AG09319 (cell line): ENCODE measurements around the gene SLC7A1.

ENCODE experiments used
- DNase-seq: peaks from one replicate; pipeline ENCODE4 v3.0.0-alpha.2; 2010; ENCODE audit warnings: low read depth; ENCODE audit errors: extremely low read depth
- TF ChIP-seq, protein P1 (sequence below): IDR thresholded peaks from 2 replicates; pipeline ENCODE4 v1.5.1; 2011; ENCODE audit warnings: low read depth, mild to moderate bottlenecking, inconsistent platforms, low read length, moderate library complexity

Gene SLC7A1

DNA sequence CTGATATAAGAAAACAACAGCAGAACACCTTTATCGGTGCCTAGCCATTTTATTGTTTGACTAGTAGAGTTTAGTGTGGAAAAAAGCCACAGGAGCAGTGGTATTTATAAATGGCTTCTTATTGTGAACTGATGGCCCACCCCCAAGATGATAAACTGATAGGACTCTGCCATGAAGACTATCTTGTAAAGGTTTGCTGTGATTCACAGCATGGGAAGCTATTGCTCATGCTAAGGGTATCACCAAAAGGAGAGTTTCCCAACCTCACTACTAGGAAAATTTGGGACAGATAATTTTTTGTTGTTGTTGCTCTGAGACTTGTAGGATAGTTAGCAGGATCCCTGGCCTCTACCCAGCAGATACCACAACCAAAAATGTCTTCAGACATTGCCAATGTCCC is 12.0 kb upstream of the SLC7A1 start:
- TF ChIP-seq, protein P1, sequence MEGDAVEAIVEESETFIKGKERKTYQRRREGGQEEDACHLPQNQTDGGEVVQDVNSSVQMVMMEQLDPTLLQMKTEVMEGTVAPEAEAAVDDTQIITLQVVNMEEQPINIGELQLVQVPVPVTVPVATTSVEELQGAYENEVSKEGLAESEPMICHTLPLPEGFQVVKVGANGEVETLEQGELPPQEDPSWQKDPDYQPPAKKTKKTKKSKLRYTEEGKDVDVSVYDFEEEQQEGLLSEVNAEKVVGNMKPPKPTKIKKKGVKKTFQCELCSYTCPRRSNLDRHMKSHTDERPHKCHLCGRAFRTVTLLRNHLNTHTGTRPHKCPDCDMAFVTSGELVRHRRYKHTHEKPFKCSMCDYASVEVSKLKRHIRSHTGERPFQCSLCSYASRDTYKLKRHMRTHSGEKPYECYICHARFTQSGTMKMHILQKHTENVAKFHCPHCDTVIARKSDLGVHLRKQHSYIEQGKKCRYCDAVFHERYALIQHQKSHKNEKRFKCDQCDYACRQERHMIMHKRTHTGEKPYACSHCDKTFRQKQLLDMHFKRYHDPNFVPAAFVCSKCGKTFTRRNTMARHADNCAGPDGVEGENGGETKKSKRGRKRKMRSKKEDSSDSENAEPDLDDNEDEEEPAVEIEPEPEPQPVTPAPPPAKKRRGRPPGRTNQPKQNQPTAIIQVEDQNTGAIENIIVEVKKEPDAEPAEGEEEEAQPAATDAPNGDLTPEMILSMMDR: no peak
- no peak for DNase-seq

DNA sequence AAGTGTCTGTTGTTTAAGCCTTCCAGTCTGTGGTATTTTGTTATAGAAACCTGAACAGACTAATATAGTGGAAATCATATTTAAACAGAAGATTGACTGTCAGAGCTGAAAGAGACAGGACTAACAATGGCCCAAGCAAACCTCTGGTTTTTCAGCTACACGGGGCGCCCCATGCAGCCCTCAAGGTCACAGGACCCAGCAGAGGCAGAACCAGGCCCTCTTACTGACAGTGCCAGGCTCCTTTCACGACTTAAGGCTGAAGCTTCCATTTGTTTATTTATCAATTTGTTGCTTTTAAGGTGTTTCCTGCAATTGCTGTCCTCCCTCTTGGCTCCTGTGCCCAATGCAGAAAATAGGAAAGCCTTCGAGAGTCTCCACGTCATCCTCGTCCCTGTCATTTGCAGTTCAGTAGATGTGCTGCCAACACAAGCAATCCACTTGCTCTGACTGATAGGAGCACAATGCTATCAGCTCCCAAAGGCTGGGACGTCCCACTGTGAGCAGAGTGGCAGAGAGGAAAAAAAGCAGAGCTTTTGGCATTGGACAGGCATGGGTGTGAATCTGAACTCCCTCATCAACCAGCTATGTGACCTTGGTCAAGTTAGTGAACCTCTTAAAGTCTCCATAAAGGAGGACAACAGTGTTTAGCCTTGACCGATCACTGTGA is 10.5 kb upstream of the SLC7A1 start:
- TF ChIP-seq, protein P1: no peak
- DNase-seq: no peak

DNA sequence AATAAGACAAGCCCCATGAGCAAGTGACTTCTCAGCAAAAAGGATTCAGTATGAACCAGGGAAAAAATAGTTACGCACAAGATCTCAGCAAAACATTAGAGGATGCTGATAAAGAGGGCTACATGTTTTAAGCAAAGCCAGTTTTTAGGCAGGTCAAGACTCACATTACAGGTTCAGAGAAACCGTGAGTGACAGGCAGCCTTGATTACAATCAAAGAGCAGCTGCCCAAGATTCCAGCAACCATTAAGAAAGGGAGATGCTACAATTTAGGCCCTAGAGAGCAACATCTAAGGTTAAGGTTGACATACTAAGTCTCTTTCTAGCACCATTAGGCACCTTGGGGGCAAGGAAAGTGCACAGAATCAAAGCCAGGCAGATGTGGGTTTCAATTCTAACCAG is 2.8 kb upstream of the SLC7A1 start:
- TF ChIP-seq, protein P1: no peak

DNA sequence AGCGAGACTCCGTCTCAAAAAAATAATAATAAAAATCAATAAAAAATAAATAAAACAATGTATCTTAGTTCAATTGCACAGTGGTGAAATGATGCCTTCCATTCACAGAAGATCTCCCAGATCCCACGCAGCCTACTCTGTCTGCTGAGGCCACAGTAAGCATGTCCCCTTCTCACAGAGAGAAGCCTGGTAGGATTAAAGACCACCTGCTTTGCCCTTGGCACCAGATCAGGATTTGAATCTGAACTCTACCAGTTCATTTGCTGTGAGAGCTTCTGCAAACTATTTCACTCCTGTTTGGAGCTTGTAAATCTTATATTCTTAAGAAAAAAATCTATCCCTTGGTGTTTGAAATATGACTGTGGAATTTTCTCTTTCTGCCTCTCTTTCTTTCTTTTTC is 2.2 kb upstream of the SLC7A1 start:
- DNase-seq: no peak
- TF ChIP-seq, protein P1: no peak

More for the DNA sequence above, 2.8 kb upstream of the SLC7A1 start:
- DNase-seq: no peak

DNA sequence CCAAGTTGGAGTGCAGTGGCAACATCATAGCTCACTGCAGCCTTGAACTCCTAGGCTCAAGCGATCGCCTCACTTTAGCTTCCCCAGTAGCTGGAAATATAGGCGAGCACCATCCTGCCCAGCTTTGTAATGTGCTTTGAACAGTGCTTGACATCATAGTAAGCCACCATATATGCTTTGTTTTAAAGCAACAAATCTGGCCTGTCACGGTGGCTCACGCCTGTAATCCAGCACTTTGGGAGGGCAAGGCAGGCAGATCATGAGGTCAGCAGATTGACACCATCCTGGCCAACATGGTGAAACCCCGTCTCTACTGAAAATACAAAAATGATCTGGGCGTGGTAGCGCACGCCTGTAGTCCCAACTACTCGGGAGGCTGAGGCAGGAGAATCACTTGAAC is 1.8 kb upstream of the SLC7A1 start:
- TF ChIP-seq, protein P1: no peak
- DNase-seq: no peak

DNA sequence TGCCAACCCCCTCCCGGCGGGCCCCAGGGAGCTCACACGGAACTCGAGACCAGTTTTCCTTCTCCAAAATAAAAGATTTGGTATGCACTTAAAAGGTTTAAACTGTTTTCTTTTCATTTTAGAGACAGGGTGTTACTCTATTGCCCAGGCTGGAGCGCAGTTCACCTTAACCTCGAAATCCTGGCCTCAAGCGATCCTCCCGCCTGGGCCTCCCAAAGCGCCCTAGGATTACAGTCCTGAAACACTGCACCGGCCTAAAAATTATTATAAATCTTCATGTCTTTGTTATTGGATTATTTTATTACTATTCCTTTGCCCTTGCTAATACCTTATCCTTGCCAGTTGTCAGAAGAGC is 553 bp upstream of the SLC7A1 start:
- no peak for DNase-seq
- TF ChIP-seq, protein P1: no peak

DNA sequence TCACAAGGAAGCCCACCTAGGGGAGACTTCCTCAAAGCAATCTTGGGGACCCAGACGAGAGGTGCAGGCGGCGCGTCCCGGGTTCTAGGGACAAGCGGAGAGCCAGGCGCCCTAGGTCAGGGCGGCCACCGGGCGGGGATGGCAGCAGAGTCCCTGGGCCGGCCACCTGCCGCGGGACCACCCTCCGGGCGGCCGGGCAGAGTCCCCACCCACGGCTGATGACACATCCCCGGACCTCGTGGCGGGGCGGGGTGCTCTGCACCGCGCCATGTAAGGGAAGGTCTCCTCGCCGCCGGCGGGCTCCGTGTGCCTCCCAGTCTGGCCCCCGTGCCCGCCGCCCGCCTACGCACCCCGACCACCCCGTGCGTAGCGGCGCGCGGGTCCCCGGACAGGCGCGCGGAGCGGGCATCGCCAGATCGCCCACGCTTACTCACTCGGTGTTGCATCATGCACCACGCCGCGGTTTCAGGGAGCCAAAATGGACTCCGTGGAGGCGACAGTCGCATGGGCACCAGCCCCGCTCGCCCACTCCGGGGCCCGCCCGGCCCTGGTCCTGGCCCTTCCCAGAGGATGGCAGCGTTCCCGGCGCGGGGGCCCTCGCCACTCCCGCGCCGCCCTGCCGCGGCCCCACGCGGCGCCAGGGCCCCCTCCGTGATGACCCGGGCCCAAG is 643 bp downstream of the SLC7A1 start:
- no peak for DNase-seq
- TF ChIP-seq, protein P1: no peak
